Heart left ventricle (tissue), 16 donors: ENCODE measurements around the gene CTNND2. TPM values are rescaled to one million over a fixed set of nuclear protein-coding genes. Genes with fewer than 3 reads are reported as not detected.
A peak's percentile ranks its signal among the peaks of the same experiment; 100 is the strongest.
"Not testable (repeated sequence)": the region's sequence is repeated elsewhere in the genome, so short reads cannot be mapped to it uniquely, and the experiment has no call there.

Source experiments
- ATAC-seq, 4 donors: fragments of 200-7000 bp; cut with Tn5 transposase; one replicate each; pipeline ENCODE4 v1.9.1; 2020 to 2022; ENCODE audit warnings: moderate library complexity in 4 of 4, mild to moderate bottlenecking in 3 of 4, moderate number of reproducible peaks in 1 of 4
- DNase-seq, 5 donors: peaks; one replicate each; pipeline ENCODE4 v3.0.0-alpha.2; 2020
- H3K27ac ChIP-seq, 12 donors: fragments of 200-600 bp; sonication (generic) in 4 of 12; one replicate each; pipeline versions ENCODE4 v1.5.0 to v1.8.0; 2016 to 2022; ENCODE audit warnings: mild to moderate bottlenecking in 2 of 12
- H3K27me3 ChIP-seq, 9 donors: fragments of 200-600 bp; sonication (generic) in 2 of 9; one replicate each; pipeline versions ENCODE4 v1.5.1 to v1.8.0; 2016 to 2022; ENCODE audit warnings: mild to moderate bottlenecking in 3 of 9
- H3K36me3 ChIP-seq, 9 donors: fragments of 200-600 bp; sonication (generic) in 2 of 9; one replicate each; pipeline versions ENCODE4 v1.5.0 to v1.8.0; 2018 to 2022; ENCODE audit warnings: mild to moderate bottlenecking in 2 of 9
- H3K4me1 ChIP-seq, 12 donors: fragments of 200-600 bp; sonication (generic) in 4 of 12; one replicate each; pipeline versions ENCODE4 v1.5.0 to v1.8.0; 2016 to 2022; ENCODE audit warnings: mild to moderate bottlenecking in 3 of 12
- H3K4me3 ChIP-seq, 12 donors: fragments of 200-600 bp; sonication (generic) in 4 of 12; one replicate each; pipeline versions ENCODE4 v1.5.0 to v1.8.0; 2017 to 2022; ENCODE audit warnings: mild to moderate bottlenecking in 9 of 12, moderate library complexity in 4 of 12
- H3K9me3 ChIP-seq, 12 donors: fragments of 200-600 bp; sonication (generic) in 4 of 12; one replicate each; pipeline versions ENCODE4 v1.5.0 to v1.8.0; 2016 to 2022; ENCODE audit warnings: mild to moderate bottlenecking in 1 of 12
- CTCF ChIP-seq, 12 donors: fragments of 200-600 bp; sonication (generic) in 4 of 12; IDR thresholded peaks; one replicate each; pipeline versions ENCODE4 v1.5.0 to v1.8.0; 2018 to 2022; ENCODE audit warnings: antibody characterized with exemption in 12 of 12, mild to moderate bottlenecking in 5 of 12
- POLR2A ChIP-seq, 2 donors: fragments of 450-650 bp; IDR thresholded peaks; one replicate each; pipeline ENCODE4 v1.6.1; 2017; ENCODE audit warnings: antibody characterized with exemption in 2 of 2, mild to moderate bottlenecking in 2 of 2, moderate library complexity in 2 of 2
- WGBS, 4 donors: extraction: QIAGEN DNeasy Blood & Tissue Kit in 2 of 4; methylation state at CpG; one replicate each; pipeline versions ENCODE4 v1.1.5 to v1.1.7; 2013 to 2018; 5-methylcytosine and 5-hydroxymethylcytosine counted together
- intact Hi-C, 10 donors: fragments of 100-400 bp; cut with DNase I; formaldehyde crosslinking; loops; one replicate each; pipeline versions ENCODE4 v1.11.1 to v1.14.2; 2022
- polyA plus RNA-seq, 2 donors: library from polyadenylated mRNA; stranded (reverse); fragments of 200-250 nt; gene quantifications; one replicate each; pipeline ENCODE4 v1.2.3, GENCODE V29; 2013
- total RNA-seq, 9 donors: library from RNA; depleted of rRNA in 2 of 9; stranded (reverse); fragments of >200 nt in 2 of 9; fragmentation: NEBNext Ultra II Directional in 3 of 9; extraction: Animal tissue kit (Norgen Biotek cat#: 25700) in 3 of 9; gene quantifications; one replicate each; pipeline versions ENCODE4 v1.1.0 to v1.2.4, GENCODE V29; 2016 to 2023
- donor health status: ischemic (EF 13 %, LVEDD 7.1; RV severe dilation, severe dysfunction).
- donor health status: healthy with polysubstance abuse.
- donor health status: DM: no; HTN: yes; CAD: no.
- donor health status: DM: no; HTN: no; CAD: no.
- donor health status: ischemic (EF 25% LVEDD 6.9; RV normal size, moderate dysfunction).
- donor health status: ischemic (EF 25% LVEDD 5.7; RV mildly dilated, moderate dysfunction).
- donor health status: healthy.
- donor health status: DM: yes; HTN: yes; CAD: no.
- donor health status: ischemic (EF 35%, LVEDD 5.7; RV mildly dilated, moderate dysfunction).
- donor health status: nonischemic (EF 11% LVEDD 7.7; RV severe dilation, severe dysfunction).
- donor health status: DM: yes; HTN: yes; CAD: no.
- donor health status: PGD.
- donor health status: ischemic (EF 29% LVEDD 5.4; RV normal size, mild dysfunction).
- donor health status: nonischemic (EF 23%, LVEDD 6.1; RV moderate dilation, normal function).

The CTNND2 gene
- total and polyA plus RNA-seq, 11 donors, result 4.0 to 36.8 (median 20.2) TPM

DNA sequence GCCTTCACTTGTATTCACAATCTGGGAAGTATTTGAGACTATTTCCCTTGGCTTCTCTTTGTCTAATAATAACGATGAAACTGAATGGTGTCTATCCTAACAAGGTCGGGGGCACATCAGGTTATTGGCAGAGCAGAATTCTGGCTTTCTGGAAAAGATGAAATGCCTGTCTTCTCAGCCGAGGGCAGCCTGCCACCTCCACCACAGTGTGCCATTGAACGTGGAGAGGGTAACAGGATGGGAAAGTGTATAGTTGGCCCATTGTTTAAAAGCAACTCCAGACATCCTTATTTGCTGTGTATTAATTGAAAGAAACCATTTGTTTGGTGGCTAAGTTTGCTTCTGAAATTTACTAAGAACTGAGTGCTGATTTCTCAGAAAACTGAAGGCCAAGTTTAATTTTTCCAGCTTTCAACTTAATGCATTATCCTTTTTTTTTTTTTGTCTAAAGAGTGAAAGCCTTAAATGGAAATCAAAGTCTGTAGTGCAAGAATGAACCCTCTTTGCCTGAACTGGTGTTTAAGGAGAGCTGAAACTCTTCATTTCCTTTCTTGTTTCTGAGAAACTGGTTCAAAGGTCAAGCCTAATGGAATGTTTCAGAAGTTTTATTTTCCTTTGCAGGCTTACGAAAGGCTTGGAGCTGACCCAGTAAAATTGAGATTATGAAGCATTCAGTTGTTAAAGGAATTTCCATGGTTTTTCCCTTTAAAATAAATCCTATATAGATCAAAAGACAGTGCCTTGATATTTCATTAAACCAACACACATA, 579.5 kb downstream of the CTNND2 start:
- no peaks in the 10 kb centered on the region for H3K36me3 ChIP-seq
- no peak overlapping the region for H3K4me3 ChIP-seq
- 46 to 65% (median 53%) methylated on average over 5 of the region's 5 CpGs for WGBS, 4 donors
- DNase-seq, result no peak
- peak in 1 of 4 donors; percentile 36 for ATAC-seq
- no peaks in the 10 kb centered on the region for H3K27me3 ChIP-seq
- intact Hi-C loops, result no loop called here
- H3K9me3 ChIP-seq, result no peaks in the 10 kb centered on the region
- peak overlapping the region in 5 of 12 donors; percentile 14 to 63 (median 52) for H3K27ac ChIP-seq
- TF ChIP-seq POLR2A (IDR thresholded peaks at IDR 0.05) (no peak), CTCF (IDR thresholded peaks at IDR 0.05) (no peak)
- H3K4me1 ChIP-seq, result peaks cover 0 to 17% (median 0%) of the 10 kb centered on the region in 12 donors

GRCh38 chr5:11323761-11324160, 580.5 kb downstream of the CTNND2 start:
- H3K4me3 ChIP-seq, result no peak overlapping the region
- peak overlapping the region in 4 of 12 donors; percentile 14 to 63 (median 44) for H3K27ac ChIP-seq
- no peak for TF ChIP-seq CTCF (IDR thresholded peaks at IDR 0.05)
- no peak for TF ChIP-seq POLR2A (IDR thresholded peaks at IDR 0.05)

DNA sequence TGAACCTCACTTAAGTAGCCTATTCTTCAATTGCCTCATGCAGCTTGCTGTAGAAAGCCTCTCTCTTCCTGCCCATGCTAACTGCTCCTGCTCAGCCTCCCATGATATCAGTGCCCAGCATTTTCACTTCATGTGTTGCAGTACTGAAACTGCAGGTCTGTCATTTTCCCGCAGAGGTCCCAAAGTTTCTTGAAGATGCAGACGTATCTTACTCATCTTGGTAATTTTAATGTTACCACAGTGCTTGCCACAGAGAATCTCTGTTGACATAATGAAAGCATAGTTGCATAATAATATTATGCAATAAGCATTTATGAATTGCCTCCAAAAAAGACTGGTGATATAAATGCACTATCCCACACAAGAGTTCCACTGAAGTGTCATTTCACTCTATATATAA, 582.1 kb downstream of the CTNND2 start:
- DNase-seq, result no peak
- peak in 2 of 4 donors; percentile 11 to 50 for ATAC-seq
- intact Hi-C loops, result no loop called here
- Histone ChIP-seq H3K27me3 (no peaks in the 10 kb centered on the region), H3K36me3 (no peaks in the 10 kb centered on the region), H3K4me3 (no peak overlapping the region), H3K9me3 (no peaks in the 10 kb centered on the region), H3K4me1 (peaks cover 0 to 17% (median 0%) of the 10 kb centered on the region in 12 donors), H3K27ac (no peak overlapping the region)
- TF ChIP-seq POLR2A (IDR thresholded peaks at IDR 0.05), result no peak
- TF ChIP-seq CTCF (IDR thresholded peaks at IDR 0.05), result no peak
- 78 to 91% (median 86%) methylated on average over 2 of the region's 2 CpGs for WGBS, 4 donors

More at GRCh38 chr5:11323761-11324160, 580.5 kb downstream of the CTNND2 start:
- Histone ChIP-seq H3K27me3 (no peaks in the 10 kb centered on the region), H3K36me3 (no peaks in the 10 kb centered on the region), H3K4me1 (peaks cover 0 to 17% (median 0%) of the 10 kb centered on the region in 12 donors), H3K9me3 (no peaks in the 10 kb centered on the region)
- DNase-seq (no peak), ATAC-seq (no peak)
- intact Hi-C loops, result no loop called here
- WGBS, 4 donors, result 78 to 86% (median 80%) methylated on average over 4 of the region's 4 CpGs

DNA sequence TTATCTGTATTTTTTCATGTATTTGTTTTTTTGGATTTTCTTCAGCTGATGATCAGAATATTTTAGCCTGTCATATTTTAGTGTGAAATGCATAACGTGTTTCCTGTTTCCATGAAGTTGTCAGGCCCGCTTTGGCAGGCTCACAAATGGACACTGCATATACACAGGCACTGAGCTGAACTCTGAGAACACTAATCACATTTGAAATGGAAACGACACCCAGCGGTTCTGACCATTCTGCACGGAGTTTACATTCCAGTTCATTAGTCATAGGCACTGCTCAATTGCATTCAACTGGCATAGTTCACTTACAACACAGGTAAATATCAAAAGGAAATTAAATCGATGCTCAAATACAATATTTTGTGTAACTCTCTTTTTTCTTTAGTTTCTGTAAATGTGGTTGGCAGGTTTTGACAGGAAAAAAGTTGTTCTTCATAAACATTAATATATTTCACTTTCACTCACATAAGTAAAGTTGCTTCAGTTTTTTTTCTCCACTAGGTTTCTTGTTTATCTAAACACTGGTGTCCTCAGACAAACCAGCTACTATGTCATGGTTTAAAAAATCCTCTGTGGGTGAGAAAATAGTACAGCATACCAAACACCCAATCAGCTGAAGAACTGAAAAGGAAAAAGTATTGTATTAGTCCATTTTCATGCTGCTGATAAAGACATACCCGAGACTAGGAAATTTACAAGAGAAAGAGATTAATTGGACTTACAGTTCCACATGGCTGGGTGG, 584.2 kb downstream of the CTNND2 start:
- no peak for TF ChIP-seq CTCF (IDR thresholded peaks at IDR 0.05)
- TF ChIP-seq POLR2A (IDR thresholded peaks at IDR 0.05), result no peak
- H3K36me3 ChIP-seq, result no peaks in the 10 kb centered on the region
- no peak for ATAC-seq
- intact Hi-C loops, result no loop called here
- H3K4me3 ChIP-seq, result no peak overlapping the region
- H3K9me3 ChIP-seq, result no peaks in the 10 kb centered on the region
- no peaks in the 10 kb centered on the region for H3K27me3 ChIP-seq
- DNase-seq, result no peak
- H3K27ac ChIP-seq, result no peak overlapping the region
- peaks cover 0 to 16% (median 0%) of the 10 kb centered on the region in 12 donors for H3K4me1 ChIP-seq
- WGBS, 4 donors, result 77 to 81% (median 79%) methylated on average over 7 of the region's 7 CpGs

DNA sequence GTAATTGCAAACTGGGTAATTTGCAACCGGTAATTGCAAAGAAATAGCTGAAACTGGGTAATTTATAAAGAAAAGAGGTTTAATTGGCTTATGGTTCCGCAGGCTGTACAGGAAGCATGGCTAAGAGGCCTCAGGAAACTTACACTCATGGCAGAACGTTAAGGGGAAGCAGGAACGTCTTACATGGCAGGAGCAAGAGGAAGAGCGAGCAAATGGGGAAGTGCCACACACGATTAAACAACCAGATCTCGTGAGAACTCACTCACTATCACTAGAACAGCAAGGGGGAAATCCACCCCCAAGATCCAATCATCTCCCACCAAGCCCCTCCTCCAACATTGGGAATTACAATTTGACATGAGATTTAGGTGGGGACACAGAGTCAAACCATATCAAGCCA, 590.6 kb downstream of the CTNND2 start:
- H3K36me3 ChIP-seq, H3K27ac ChIP-seq, H3K4me1 ChIP-seq, H3K27me3 ChIP-seq, DNase-seq, ATAC-seq, H3K4me3 ChIP-seq, H3K9me3 ChIP-seq, intact Hi-C loops: not testable (repeated sequence)
- WGBS, 4 donors, result 75 to 80% (median 78%) methylated on average over 7 of the region's 7 CpGs
